Ureter (tissue), 1 donor: ENCODE results near the gene NCR2. TPM values are rescaled to one million over a fixed set of nuclear protein-coding genes. Genes with fewer than 3 reads are reported as not detected.
"Not testable (repeated sequence)": the region's sequence is repeated elsewhere in the genome, so short reads cannot be mapped to it uniquely, and the experiment has no call there.

Source experiments
- DNase-seq: peaks from one replicate; pipeline ENCODE4 v3.0.0-alpha.2; 2020; ENCODE audit warnings: low spot score
- total RNA-seq: library from RNA; stranded (reverse); gene quantifications from one replicate; pipeline ENCODE4 v1.2.4, GENCODE V29; 2023
- donor health status: DM: yes; HTN: yes; CAD: no.

The NCR2 gene, protein sequence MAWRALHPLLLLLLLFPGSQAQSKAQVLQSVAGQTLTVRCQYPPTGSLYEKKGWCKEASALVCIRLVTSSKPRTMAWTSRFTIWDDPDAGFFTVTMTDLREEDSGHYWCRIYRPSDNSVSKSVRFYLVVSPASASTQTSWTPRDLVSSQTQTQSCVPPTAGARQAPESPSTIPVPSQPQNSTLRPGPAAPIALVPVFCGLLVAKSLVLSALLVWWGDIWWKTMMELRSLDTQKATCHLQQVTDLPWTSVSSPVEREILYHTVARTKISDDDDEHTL
- not detected for total RNA-seq

DNA sequence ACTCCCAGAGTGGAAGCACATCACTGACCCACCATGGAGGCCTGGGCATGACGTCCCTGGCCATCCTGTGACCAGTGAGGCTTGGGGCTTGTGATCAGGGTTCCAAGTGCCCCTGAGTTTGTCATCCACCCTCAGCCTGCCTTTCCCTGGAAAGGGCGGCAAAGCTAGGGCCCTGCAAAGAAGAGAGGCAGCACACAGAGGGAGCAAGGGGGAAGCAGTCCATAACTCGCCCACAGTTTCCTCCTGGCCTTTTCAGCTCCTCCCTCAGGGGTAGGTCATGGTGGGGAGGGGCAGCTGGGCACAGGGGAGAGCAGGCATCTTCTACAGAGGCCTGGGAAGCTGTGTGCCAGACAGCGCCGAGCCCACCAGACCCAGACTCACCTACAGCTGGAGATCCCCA, at the start of gene NCR2:
Gene NCR2, plus strand, starts transcription at position 313 of the 400 bp plus-strand sequence. CDS start 269 bp downstream, outside the sequence.
- no peak for DNase-seq

GRCh38 chr6:41286544-41287346, 48.7 kb upstream of the NCR2 start, which contains the start of gene TREM1:
Gene TREM1, minus strand, starts transcription at chr6:41286682. Its CDS starts 27 bp downstream, at chr6:41286655.
- no peak for DNase-seq

- no peak for DNase-seq
Measured at GRCh38 chr6:41288030-41288753, 47.2 kb upstream of the NCR2 start.

DNA sequence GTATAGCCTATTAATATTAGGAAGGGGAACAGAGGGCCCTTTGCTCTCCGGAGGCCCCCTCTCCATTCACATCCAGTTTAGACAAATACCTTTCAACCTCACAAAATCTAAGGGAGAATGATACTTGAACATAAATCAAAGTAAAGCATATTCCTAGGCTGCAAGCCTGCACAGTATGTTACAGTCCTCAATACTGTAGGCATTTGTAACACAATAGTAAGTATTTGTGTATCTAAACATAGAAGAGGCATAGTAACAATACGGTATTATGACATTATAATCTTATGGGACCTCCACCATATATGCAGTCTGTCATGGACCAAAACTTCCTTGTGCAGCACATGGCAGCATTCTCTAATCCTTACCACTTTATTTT, 46.7 kb upstream of the NCR2 start:
- no peak for DNase-seq

GRCh38 chr6:41289815-41290214, 45.6 kb upstream of the NCR2 start:
- DNase-seq, result no peak

DNA sequence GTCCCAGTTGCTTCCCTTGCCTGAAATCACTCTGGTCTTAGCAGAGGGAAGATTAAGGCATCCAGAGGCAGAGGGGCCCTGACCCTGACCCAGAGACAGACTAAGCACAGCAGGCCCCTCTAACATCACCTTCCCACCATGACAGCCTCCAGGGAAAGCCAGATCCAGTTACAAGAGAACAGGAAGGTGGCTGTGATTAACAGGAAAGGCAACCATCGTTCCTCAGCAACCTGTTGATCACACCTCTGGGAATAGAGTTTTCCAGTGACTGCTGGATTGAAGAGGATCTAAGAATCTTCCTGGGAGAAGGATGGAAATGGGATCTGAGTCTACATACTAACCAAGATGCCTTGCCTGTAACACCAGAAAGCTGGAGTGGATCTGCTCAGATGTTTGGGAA, 43.7 kb upstream of the NCR2 start:
- DNase-seq, result no peak

DNA sequence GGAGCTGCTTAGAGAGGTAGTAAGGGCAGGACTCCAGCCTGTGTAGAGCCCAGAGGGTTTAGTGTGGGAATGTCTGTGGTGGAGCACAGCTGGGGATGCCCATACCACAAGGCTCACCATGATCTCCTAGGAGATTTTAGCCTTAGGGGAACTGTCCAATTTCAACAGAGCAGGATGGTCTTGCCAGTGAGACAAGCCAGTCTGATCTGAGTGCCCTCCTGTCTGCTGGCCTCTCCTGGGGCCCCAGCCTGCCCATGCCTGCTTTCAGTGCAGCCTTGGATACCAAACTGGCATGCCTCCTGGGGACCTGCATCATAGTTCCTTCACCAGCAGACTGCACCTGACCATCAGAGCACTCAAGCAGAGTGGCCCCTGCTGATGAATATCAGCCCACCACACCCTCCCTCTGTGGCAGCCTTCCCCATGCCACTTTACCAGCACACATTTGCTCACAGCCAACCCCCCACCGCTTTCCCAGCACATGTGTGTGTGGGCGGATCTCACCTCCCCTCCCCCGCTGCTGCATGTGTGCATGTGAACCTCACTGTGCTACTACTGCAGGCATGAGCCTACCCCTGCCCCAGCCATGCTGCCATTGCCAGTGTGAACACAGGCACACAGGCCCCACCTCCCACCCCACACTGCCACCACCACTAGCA, 41.1 kb upstream of the NCR2 start:
- no peak for DNase-seq

GRCh38 chr6:41297248-41297647, 38.2 kb upstream of the NCR2 start:
- DNase-seq, result not testable (repeated sequence)

DNA sequence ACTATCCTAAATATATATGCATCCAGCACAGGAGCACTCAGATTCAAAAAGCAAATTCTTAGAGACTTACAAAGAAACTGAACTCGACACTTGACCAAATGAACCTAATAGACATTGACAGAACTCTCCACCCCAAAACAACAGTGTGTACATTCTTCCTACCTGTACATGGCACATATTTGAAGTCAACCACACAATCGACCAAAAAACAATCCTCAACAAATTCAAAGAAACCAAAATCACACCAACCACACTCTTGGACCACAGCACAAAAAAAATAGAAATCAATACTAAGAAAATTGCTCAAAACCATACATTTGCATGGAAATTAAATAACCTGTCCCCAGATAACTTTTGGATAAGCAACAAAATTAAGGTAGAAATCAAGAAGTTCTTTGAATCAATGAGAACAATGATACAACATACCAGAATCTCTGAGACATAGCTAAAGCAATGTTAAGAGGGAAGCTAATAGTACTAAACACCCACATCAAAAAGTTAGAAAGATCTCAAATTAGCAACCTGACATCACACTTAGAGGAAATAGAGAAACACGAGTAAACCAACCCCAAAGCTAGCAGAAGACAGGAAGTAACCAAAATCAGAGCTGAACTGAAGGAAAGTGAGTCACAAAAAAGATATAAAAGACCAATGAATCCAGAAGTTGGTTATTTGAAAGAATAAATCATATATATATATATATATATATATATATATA, 36.5 kb upstream of the NCR2 start:
- no peak for DNase-seq

DNA sequence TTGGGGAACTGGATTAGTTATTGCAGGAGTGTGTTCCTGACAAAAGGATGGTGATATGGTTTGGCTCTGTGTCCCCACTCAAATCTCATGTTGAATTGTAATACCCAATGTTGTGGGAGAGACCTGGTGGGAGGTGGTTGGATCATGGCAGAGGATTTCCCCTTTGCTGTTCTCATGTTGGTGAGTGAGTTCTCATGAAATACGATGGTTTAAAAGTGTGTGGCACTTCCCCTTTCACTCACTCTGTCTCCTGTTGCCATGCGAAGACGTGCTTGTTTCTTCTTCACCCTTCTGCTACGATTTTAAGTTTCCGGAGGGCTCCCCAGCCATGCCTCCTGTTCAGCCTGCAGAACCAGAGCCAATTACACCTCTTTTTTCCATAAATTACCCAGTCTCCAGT, 32.8 kb upstream of the NCR2 start:
- no peak for DNase-seq

- DNase-seq, result no peak
Measured at GRCh38 chr6:41306187-41306854, 29.1 kb upstream of the NCR2 start.

DNA sequence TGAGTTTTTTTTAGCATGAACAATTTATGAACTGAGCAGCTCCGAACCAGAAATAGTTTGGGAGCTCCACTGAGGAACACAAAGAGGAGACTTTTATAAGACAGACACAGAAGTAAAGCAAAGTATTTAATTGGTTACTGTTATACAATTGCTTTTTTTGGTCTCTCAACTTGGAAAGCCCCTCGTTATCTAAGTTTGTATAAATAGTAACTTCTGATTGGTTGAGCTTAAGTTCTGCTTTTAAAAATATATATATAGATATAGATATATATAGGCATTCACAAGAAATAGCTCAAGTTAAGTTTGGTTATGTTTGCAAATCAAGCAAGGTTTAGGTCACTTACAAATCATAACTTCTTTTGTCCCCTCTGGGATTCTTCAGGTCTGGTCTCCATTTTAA, 20.2 kb upstream of the NCR2 start:
- no peak for DNase-seq

GRCh38 chr6:41315943-41316620, 19.3 kb upstream of the NCR2 start:
- no peak for DNase-seq

DNA sequence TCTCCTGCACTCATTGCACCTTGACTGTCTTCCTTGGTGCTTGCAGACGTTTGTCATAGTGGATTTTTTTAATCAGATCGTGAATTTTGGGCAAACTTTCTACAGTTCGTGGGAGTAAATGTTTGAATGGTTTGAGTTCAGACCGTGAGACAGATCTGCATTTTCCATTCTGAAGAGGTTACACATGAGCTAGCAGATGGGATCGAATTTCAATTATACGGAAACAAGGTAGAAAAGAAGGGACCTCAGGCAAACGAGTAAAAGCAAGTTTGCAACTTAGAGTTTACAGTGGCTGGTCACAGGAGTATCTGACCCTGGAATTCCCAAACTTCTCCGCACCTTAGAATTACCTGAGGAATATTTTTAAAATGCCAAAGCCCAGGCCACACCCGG, 17.2 kb upstream of the NCR2 start:
- no peak for DNase-seq

- DNase-seq, result peak; percentile 78
Measured at GRCh38 chr6:41318654-41319565, 16.5 kb upstream of the NCR2 start.

DNA sequence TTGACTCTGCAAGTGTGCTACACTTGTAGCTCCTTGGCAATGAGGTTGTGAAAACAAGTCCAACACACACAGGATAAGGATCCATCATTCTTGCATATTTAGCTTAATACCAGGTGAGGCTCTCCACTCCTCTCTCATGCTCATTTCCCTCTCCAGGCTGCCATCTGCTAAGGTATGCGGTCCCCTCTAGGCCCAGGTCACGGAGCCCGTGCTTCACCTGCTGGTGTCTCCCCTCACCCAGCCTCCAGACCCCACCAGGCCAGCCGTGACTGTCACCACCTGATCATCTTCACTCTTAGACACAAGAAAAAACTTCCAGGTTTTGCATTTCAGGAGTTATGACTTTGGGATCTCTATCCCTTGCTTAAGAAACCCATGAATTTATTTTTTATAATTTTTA, 14.2 kb upstream of the NCR2 start:
- no peak for DNase-seq

DNA sequence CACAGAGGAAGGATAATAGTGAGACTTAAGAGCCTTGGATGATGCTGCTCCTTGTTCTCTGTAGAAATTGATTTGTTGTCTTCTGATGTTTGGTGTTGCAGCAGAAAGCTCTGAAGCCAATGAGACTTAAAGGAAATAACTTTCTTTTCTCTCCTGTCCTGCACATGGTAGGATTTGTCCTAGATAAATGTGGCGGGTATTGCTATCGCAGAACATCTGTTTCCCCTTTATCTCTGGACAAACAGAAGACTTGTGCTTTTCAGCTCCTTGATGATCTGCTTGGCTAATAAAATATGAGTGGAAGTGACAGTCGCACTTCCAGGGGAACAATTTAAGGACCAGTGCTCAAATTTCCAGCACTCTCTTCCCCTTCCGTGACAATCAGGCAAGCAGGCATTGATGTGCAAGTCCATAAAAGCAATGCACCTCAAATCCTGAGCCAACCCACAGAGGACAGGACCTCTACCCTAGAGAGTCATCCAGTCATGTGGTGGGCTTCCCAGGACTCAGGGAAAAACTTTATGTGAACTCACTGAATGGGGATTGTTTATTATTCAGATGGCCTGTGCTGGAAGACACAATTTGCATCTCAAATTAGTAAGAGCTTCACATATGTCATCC, 9.9 kb upstream of the NCR2 start:
- DNase-seq, result no peak

GRCh38 chr6:41326092-41326491, 9.3 kb upstream of the NCR2 start:
- DNase-seq, result no peak

- no peak for DNase-seq
Measured at GRCh38 chr6:41327177-41327576, 8.2 kb upstream of the NCR2 start.
